ENCODE measurements around the gene SNAPC2. TPM values are rescaled to one million over a fixed set of nuclear protein-coding genes. Genes with fewer than 3 reads are reported as not detected.
"Not testable (repeated sequence)": the region's sequence is repeated elsewhere in the genome, so short reads cannot be mapped to it uniquely, and the experiment has no call there.

SNAPC2 gene
- polyA plus RNA-seq, 4 donors: 13.0 to 23.5 (median 18.2) TPM

DNA sequence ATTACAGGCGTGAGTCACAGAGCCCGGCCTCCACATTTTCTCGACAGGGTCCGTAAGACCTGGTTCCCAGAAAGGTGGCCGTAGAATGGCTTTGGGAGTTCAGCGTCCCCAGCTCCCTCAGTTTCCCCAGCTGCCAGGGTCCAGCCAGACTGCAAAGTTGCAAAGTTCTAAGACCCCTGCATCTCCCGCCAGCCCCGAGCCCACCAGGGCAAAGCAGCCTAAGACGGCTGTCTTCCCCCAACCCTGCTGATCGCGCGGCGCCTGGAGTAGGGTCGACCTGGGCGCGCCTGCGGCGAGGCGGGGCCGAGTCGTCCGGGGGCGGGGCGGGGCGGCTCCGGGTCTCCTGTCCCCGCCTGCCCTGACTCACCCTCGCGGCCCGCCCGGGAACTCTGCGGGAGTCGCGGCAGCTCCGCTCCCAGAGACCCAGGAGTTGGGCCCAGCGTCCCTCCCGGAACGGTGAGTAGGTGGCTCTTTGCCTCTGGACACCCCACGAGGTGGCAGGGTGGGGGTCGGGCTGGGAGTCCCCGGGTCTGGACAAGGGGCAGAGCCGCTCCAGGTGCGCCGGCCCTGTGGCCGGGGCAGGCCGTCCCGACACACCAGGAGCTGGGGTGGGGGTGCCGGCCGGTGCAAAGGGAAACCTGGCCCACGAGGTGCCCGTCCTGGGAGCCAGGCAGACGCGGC is 31.9 kb upstream of the SNAPC2 start, which contains the start of gene LRRC8E:
TSS of gene LRRC8E (plus strand) at position 366 of the 681 bp plus-strand sequence. CDS start 7,094 bp downstream, outside the sequence.
- no peak for DNase-seq (ENCODE audit: low read depth in 4 of 4, low spot score in 2 of 4)

DNA sequence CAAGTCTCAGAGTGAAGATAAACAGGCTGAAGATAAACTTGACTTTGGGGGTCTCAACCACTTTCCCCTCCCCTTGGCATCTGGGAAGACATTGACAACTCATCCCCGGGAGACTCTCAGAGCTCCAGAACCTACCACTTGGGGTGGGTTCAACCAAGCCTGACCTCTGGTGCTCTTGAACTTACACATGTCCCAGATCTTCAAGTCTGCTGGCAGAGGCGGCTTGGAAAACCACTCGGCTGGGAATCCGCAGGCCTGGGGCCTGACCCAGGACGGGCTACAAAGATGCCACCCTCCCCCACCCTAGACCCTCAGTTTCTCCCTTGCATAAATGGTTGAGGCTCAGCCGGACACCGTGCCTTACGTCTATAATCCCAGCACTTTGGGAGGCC is 31.3 kb upstream of the SNAPC2 start:
- no peak for DNase-seq (ENCODE audit: low read depth in 4 of 4, low spot score in 2 of 4)

GRCh38 chr19:7893362-7894101 is 26.6 kb upstream of the SNAPC2 start:
- DNase-seq (ENCODE audit: low read depth in 4 of 4, low spot score in 2 of 4): not testable (repeated sequence)

DNA sequence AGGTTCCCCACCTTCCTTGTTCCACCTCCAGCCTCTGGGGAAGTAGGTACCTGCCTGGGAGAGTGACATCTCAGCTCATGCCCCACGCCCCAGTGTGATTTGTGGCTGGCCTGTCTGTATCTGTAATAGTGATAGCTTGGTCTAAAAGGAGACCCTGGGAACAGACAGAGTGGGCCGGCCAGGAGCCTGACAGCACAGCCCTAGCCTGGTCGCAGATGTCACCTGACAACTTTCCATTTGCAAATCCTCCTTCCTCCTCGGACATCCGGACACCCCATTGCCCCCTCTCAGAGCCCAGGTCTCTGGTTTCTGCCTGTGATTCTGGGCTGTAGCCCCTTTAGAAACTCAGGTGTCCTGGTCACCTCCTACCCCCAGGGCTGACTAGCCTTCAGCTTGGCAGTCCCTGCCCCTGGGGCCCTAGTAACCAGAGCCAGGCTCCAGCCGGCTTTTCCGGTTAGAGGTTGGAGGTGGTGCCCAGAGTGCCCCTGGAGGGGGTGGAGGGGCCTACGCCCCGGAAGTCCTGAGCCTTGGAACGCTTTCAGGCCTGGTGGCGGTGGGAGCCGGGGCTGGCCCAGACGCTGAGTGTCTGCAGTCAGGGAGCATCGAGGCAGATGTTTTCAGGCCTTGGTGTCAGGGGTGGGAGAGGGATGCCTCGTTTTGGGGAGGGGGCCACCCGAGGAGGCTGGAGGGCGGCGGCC is 25.4 kb upstream of the SNAPC2 start:
- no peak for DNase-seq (ENCODE audit: low read depth in 4 of 4, low spot score in 2 of 4)

GRCh38 chr19:7895565-7895964 is 24.6 kb upstream of the SNAPC2 start:
- no peak for DNase-seq (ENCODE audit: low read depth in 4 of 4, low spot score in 2 of 4)

- DNase-seq (ENCODE audit: low read depth in 4 of 4, low spot score in 2 of 4): no peak
These were observed 22.8 kb upstream of the SNAPC2 start for GRCh38 chr19:7897292-7897691.

DNA sequence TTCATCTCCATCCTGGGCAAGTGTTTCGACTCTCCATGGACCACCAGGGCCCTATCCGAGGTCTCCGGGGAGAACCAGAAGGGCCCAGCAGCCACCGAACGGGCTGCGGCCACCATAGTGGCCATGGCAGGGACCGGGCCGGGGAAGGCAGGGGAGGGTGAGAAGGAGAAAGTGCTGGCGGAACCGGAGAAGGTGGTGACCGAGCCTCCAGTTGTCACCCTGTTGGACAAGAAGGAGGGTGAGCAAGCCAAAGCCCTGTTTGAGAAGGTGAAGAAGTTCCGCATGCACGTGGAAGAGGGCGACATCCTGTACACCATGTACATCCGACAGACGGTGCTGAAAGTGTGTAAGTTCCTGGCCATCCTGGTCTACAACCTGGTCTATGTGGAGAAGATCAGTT is 21.2 kb upstream of the SNAPC2 start:
- DNase-seq (ENCODE audit: low read depth in 4 of 4, low spot score in 2 of 4): no peak

- no peak for DNase-seq (ENCODE audit: low read depth in 4 of 4, low spot score in 2 of 4)
These were observed 20.3 kb upstream of the SNAPC2 start for GRCh38 chr19:7899751-7900378.

GRCh38 chr19:7900401-7900870 is 19.7 kb upstream of the SNAPC2 start:
- no peak for DNase-seq (ENCODE audit: low read depth in 4 of 4, low spot score in 2 of 4)

- DNase-seq (ENCODE audit: low read depth in 4 of 4, low spot score in 2 of 4): no peak
These were observed 19.2 kb upstream of the SNAPC2 start for GRCh38 chr19:7900931-7901330.

GRCh38 chr19:7901337-7901736 is 18.8 kb upstream of the SNAPC2 start:
- DNase-seq (ENCODE audit: low read depth in 4 of 4, low spot score in 2 of 4): no peak

GRCh38 chr19:7902796-7903243 is 17.3 kb upstream of the SNAPC2 start:
- DNase-seq (ENCODE audit: low read depth in 4 of 4, low spot score in 2 of 4): no peak

GRCh38 chr19:7903244-7904073 is 16.7 kb upstream of the SNAPC2 start, which contains the start of gene MAP2K7:
Gene MAP2K7, plus strand, starts transcription at chr19:7903877. Its CDS starts 68 bp downstream, at chr19:7903945.
- peak; percentile 97 to 100 (median 99) for DNase-seq (ENCODE audit: low read depth in 4 of 4, low spot score in 2 of 4)

DNA sequence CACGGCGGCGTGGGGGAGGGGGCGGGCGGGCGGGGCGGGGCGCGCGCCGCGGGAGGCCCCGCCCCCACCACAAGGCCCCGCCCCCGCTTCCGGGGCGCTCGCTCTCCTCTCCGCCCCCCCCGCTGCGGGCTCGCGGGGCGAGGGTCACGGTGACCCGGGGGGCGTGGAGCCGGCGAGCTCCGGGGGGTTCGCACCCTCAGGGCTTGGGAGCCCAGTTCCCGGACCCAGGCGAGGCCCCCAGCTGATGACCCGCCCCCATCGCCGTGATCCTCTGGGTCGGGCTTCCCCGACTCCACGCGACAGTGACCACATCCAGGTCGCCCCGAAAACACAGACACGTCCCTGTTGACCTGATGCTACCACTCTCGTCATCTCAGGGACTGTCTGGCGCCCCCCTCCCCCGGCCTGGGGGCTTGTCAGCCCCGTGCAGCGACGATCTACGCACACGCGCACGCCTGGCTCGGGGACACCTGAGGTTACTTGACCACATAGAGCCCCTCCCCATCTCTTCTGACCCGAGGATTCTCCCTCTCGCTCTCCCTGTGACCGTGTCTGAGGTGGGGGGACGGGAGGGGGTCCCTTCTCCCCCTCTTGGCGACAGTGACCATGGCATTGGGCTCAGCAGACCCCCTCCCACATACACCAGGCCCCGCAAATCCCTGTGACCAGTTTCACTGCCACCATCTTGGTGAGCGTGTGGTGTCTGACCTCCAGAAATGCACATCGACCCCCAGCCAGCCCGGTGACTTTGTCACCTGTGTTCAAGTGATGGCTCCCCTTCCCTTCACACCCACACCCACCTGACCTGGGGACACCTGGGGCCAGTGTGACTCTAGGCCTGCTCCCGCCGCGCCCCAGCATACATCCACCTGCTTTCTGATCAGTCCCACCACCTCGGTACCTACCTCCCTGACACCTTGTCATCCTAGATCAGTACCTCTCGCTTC is 15.8 kb upstream of the SNAPC2 start:
- DNase-seq (ENCODE audit: low read depth in 4 of 4, low spot score in 2 of 4): no peak

- no peak for DNase-seq (ENCODE audit: low read depth in 4 of 4, low spot score in 2 of 4)
These were observed 14.9 kb upstream of the SNAPC2 start for GRCh38 chr19:7905268-7905667.

DNA sequence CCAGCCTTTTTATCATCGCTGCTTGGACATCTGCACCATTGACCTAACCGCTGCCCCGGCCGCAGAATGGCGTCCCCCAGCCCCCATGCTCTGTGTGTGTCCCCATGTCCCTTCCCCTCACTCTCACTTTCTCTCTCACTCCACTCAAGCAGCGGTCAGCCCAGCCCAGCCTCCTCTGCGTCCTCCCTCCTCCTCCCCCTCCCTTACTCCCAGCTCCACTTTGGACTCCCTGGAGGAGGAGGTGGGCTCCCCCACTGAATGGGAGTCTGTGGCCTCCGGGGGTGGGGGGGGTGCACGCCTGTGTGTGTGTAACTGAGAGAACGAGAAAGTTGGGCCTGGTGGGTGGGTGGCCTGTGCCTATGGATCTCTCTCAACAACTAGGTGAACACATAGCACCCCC is 14.3 kb upstream of the SNAPC2 start:
- DNase-seq (ENCODE audit: low read depth in 4 of 4, low spot score in 2 of 4): no peak

- DNase-seq (ENCODE audit: low read depth in 4 of 4, low spot score in 2 of 4): no peak
These were observed 13.0 kb upstream of the SNAPC2 start for GRCh38 chr19:7907122-7907521.

DNA sequence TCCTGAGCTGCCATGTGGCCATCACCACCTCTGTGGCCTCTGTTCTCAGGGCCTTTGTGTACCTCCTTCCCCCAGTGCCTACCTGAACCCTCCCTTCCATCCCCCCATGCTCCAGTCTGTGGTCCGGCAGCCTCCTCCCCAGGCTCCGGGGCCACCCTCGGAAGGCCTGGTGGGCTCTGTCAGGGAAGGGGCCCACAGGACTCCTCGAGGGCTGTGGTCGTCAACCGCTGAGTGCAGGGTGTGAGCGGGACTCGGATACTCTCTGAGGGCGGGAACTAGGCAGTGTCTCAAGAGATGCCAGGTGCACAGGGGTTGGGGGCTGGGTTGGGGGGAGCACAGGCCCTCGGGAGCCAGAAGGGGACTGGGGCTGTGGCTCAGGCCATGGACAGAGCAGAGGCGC is 12.6 kb upstream of the SNAPC2 start:
- no peak for DNase-seq (ENCODE audit: low read depth in 4 of 4, low spot score in 2 of 4)
